Loucy (cell line): ENCODE measurements around the gene MCM10.

Source experiments
- CTCF ChIP-seq: fragments of 200-600 bp; sonication (generic); conservative IDR thresholded peaks from 2 replicates; pipeline ENCODE4 v1.5.1; 2014; ENCODE audit warnings: mild to moderate bottlenecking, antibody characterized with exemption, low read length
- EZH2phosphoT487 ChIP-seq: fragments of 200-600 bp; IDR thresholded peaks from 2 replicates; pipeline ENCODE4 v1.6.1; 2018; ENCODE audit warnings: antibody characterized with exemption, mild to moderate bottlenecking, moderate library complexity, borderline replicate concordance

- TF ChIP-seq CTCF (no peak), EZH2phosphoT487 (no peak)
These were observed 58.6 kb downstream of the MCM10 start for GRCh38 chr10:13219685-13220670.
